ENCODE results near the gene ARHGEF16.

Gene ARHGEF16

DNA sequence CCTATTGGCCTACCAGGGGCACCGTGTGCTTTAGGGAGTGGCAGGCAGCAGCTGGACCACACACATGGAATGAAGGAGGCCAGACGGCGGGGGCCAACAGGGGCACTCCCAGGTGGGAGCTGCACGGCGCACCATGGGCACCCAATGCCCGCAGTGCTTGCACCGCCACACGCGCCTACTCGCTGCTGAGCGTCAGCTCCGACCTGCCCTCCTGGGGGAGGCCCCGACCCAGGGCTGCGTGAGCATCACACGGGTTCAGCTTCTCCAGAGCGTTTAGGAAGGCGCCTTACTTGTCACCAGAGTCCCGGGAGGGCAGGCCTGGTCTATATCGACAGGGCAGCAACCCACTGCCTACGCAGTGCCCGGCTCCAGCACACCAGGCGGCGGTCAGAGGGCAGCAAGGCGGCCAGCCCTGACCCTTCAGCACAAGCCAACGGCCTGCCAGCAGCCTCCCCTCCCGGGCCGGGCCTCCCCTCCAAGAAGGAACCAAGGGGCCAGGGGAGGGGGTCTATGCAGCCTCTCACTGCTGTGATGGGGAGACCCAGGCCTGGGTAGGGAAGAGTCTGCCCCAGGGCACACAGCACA is 64.9 kb downstream of the ARHGEF16 start:
- no peak for DNase-seq (ENCODE audit: low read depth)

DNA sequence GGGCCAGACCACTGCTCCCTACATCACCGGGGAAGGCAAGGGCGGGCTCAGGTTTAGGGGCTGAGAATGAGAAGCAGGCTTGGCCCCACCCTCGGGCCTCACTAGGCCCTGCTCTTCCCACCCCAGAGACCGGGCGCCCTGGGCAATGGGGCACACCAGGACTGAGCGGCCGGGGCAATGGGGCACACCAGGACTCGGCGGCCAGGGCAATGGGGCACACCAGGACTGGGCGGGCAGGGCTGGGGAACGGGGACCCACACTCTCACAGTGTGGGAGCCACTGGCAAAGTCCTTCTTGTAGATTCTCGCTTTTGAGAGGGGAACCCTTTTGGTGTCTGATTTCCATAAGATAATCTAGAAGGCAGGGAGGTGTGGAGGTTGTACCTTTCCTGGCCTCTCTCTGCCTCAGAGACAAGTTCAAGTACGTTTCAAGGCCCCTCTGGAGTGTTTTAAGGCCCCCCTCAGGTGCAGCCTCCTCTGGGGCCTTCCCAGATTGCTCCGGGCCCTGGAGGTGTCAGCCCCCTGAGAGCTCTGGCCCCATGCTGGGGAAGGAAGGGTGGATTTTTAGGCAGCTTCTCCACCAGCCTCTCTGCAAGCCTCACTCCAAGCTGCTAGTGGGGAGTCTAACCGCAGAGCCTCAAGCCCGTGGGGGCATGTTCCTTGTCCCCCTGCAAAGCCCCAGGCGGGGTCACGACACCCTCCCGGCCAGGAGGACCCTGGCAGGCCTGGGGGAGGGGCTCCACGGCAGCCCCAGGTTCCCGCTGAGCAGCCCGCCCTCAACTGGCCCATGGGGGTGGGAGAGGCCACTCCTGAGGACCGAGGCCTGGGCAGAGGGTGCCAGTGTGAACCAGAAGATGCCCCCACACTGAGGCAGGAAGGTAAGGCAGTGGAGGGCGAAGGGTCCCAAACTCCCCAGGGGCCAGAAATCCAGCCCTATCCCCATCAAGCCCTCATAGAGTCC is 66.2 kb downstream of the ARHGEF16 start:
- DNase-seq (ENCODE audit: low read depth) = no peak

DNA sequence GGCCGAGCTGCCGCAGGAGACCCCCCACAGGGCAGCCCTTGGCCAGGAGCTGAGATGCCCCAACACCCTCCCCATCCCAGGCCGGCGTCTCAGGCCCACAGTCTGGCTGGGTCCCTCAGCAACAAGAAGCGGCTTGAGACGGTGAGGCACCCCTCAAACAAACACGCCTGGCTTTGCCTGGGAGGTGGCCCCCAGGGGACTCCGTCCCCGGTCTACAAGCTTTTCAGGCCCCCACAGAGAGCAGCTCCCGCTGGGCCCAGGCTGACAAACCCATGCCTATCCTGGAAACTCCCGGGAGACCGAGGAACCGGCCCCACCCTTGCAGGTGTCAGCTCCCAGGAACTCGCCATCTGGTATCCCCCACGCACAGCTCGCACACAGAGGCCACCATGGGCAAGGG is 67.0 kb downstream of the ARHGEF16 start:
- DNase-seq (ENCODE audit: low read depth) = no peak

DNA sequence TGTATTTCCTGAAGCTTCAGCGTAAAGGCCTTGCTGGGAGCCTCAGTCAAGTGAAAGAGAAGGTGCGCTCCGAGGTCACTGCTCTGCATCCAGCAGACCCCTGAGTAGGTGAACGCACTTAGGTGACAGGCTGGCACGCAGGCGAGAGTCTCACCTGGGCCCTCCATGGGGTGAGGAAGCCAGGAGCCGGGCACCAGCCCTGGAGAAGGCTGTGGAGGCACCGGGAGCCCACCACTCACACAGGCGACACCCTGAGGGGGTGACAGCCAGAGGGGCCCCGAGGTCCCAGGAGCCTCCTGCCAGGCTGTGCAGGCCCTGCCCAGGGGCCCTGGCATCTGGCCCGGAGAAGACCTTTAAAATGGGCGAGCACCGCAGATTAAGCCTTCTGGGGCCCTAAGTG is 67.6 kb downstream of the ARHGEF16 start:
- no peak for DNase-seq (ENCODE audit: low read depth)

DNA sequence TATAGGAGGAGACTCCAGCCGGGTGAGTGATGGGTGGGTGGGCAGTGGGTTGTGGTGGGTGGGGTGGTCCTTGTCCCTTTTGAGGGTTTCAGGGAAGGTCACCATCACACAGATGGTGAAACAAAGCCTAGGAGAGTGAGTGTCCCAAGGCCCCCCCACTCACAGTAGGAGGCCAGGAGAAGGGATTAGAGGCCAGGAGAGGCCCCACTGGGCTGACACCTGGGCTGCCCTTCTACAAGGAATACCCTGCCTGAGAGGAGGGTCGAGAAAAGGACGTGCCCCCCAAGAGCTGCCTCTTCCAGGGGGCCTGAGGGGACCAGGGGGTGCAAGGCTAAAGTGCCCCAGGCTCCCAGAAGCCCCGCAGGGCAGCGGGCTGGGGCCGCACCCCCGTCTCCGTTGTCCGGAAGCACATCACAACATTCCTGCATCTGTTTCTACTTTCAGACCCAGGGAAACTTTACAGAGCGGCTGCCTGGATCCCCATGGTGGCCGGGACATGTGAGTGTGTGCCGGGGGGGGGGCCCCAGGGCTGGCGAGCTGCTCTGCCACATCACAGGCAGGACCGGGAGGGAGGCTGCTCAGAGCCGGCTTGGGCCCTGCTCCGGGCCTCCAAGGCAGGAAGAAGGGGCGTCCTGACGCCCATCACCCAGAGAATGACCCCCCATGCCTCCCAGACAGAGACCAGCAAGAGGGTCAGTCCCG is 68.2 kb downstream of the ARHGEF16 start:
- DNase-seq (ENCODE audit: low read depth) = no peak

DNA sequence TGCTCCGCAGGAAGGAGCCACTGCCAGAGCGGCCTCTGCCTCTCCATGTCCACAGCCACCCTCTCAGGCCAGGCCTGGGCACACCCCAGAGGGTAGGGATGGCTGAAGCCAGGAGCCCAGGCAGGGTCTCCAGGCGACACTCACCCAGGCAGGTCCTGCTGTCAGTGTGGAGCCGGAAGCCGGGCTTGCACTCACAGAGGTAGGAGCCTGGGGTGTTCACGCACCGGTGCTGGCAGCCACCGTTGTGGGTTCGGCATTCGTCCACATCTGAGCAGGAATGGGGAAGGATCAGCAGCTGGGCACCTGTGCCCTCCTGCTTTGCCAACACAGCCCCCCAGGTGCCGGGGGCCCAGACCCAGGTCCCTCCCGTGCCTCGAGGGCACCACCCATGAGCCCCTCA is 69.5 kb downstream of the ARHGEF16 start:
- DNase-seq (ENCODE audit: low read depth) = no peak

DNA sequence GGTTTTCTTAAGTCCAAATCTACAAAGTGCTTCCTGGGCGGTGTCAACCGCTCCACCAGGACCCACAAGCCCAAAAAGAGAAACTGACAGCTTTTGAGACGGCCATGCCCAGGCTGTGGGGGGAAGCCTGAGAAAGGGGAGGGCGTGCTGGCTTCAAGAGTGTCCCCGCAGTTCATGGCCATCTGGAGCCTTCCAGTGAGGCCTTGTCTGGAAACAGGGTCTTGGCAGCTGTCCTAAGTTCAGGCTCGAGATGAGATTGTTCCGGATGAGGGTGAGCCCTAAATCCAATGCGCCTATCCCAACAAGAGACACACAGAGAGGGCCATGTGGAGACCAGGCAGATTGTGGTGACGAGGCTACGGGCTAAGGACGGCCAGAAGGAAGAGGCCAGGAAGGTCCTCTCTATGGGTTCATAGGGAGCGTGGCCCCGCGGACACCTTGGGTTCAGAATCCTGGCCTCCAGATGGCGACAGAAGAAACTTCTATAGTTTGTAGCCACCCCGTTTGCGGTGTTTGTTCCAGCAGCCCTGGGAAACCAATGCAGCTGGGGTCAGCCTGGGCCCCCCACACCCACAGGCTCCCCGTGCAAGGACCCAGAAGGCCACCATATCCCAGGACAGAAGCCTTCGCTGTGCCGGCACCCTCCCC is 70.2 kb downstream of the ARHGEF16 start:
- no peak for DNase-seq (ENCODE audit: low read depth)

DNA sequence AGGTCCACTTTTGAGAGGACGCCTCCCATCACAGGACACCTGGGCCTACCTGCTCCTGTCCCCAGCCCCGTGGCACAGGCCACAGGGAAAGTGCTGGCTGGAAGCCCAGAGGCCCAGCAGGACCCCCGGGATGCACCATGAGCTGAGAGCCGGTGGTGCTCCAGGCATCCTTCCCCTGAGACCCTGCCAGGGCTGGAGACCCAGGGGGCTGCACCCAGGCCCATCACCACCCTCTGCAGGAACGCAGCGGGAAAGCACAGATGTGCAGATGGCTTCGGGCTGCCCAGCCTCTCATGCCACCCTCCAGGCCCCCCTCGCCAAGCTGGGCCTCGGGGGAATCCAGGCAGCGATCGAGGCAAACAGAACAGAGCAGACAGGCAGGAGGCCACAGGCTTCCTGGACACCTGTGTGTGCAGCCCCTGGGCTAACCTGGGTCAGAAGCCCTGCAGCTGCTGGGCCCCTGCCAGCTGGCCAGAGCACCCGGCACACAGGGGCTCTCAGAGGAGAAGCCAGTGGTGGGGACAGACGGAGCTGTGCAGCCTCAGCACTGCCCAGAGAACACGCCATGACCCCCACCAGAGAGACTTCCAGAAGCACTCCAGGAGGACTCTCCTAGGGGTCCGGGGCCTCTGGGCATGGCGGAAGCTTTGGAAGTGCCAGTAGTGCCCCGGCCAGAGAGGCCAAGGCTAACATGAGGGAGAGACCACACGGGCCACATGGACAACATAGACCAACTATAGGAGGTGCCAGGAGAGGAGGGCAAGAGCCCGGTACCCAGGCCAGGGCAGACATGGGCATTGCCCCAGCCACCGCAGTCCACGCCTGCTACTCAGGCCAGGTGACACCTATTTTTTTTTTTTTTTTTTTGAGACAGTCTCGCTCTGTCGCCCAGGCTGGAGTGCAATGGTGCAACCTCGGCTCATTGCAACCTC is 71.4 kb downstream of the ARHGEF16 start:
- no peak for DNase-seq (ENCODE audit: low read depth)

DNA sequence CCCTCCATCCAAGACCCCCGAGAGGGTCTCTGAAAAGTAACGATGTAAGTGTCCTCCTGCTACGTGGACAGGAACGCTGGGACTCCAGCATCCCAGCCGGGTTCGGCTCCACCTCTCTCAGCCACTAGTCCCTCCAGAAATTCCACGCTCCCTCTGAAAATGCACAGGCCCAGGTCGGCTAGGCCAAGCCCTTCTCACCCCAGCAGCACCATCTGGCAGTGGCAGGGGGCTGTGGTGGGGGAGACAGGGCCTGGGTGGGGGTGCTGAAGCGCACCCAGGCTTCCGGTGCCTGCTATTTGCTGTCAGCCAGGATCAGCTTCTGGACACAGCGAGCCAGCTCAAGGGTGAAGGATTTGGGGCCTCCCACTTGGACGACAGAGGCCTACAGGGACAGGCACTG is 73.3 kb downstream of the ARHGEF16 start:
- no peak for DNase-seq (ENCODE audit: low read depth)

DNA sequence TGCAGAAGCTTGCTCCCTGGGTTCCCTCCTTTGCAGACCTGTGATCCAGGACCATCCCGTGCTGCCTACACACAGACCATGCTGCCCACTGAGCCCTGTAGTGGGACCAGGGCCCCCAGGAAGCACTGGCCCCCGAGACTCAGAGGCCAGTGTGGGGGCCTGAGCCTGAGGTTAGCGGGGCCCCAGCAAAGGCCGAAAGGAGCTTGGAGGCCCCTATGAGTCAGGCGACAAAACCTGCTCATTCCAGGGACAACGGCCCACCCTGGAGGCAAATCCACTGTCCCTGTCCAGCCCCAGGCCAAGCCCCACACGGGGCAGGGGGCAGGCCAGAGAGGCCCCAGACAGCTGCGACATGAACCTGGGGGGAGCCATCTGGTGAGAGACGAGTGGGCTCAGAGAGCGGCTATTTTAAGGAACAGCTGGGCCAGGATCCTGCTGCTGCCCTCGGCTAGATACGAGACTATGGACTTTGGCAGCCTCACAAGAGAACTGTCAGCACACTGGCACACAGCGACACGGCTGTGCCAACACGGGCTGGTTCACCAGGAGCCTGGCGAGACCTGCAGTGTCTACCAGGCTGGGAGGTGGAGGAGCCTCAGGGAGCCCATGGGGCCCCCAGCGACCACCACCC is 74.7 kb downstream of the ARHGEF16 start:
- DNase-seq (ENCODE audit: low read depth) = no peak

DNA sequence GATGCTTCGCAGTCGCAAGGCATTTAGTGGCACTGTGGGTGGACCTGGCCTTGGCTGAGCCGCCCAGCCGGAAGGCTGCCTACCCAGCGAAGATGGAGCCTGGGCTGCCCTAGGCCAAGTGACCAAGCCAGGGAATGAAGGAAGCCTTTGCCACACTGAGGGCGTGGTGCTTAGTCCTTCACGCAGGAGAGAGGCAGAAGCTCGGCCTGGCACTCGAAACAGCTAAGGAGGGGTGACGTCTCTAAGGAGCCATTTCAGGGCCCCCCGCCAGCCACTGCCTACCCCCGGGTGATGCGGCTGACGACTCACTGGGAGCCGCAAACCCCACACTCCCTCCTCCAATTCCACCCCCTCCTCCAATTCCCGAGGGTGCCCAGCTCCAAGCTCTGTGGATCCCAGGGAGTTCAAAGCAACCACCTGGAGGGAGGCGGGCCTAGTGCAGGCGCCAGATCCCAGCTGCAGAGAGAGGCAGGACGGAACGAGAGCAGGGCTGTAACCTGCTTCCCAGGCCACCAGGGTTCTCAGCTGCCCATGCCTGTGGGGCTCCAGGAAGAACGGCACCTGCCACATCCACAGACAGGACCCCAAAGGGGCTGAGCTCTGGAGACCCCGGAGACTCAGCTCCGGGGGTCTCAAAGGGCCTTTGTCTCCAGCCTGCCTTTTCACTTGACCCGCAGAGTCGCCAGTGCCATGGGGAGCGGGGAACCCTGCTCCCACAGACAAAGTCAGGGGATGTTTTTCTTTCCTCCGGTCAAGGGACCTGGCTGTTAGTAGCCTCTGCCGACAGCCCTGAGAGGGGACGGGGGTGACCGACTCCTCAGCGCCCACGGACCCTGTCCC is 75.8 kb downstream of the ARHGEF16 start:
- DNase-seq (ENCODE audit: low read depth) = no peak

All from HS-27A (cell line).